Prostate gland (tissue), 2 donors: ENCODE measurements around the gene GABBR2. TPM values are rescaled to one million over a fixed set of nuclear protein-coding genes. Genes with fewer than 3 reads are reported as not detected.

ENCODE experiments used
- DNase-seq: peaks from one replicate; pipeline ENCODE4 v3.0.0-alpha.2; 2019; ENCODE audit warnings: low spot score
- H3K27ac ChIP-seq, 2 donors: fragments of 200-600 bp; sonication (generic); 2 replicates each; pipeline ENCODE4 v1.5.1; 2017 to 2019
- H3K27me3 ChIP-seq: fragments of 200-600 bp; sonication (generic); replicated peaks from 2 replicates; pipeline ENCODE4 v1.5.1; 2019; ENCODE audit not compliant: insufficient read depth
- H3K36me3 ChIP-seq, 2 donors: fragments of 200-600 bp; sonication (generic); 1 replicate in 1 of 2; 2 replicates in 1 of 2; pipeline versions ENCODE4 v1.5.1 to v1.8.1; 2017 to 2019
- H3K4me1 ChIP-seq: fragments of 200-600 bp; sonication (generic); replicated peaks from 2 replicates; pipeline ENCODE4 v1.5.1; 2019
- H3K4me3 ChIP-seq, 2 donors: fragments of 200-600 bp; sonication (generic); 2 replicates each; pipeline ENCODE4 v1.5.1; 2017 to 2019
- H3K9me3 ChIP-seq: fragments of 200-600 bp; sonication (generic); 2 replicates; pipeline ENCODE4 v1.5.1; 2017
- POLR2A ChIP-seq: fragments of 450-650 bp; IDR thresholded peaks from one replicate; pipeline ENCODE4 v1.6.1; 2016; ENCODE audit warnings: antibody characterized with exemption, mild to moderate bottlenecking
- POLR2AphosphoS5 ChIP-seq: sonication (generic); formaldehyde crosslinking; IDR thresholded peaks from one replicate; pipeline ENCODE4 v1.6.1; 2017; ENCODE audit warnings: antibody characterized with exemption
- WGBS: methylation state at CpG from one replicate; pipeline ENCODE4 v1.1.5; 2018; 5-methylcytosine and 5-hydroxymethylcytosine counted together
- intact Hi-C: fragments of 100-400 bp; cut with DNase I; formaldehyde crosslinking; loops from one replicate; pipeline ENCODE4 v1.14.2; 2022
- total RNA-seq, 2 donors: library from RNA; depleted of rRNA; stranded (reverse); fragments of >200 nt; gene quantifications; one replicate each; pipeline ENCODE4 v1.1.0, GENCODE V29; 2016
- TF ChIP-seq, protein P1 (sequence below), 4 experiments: fragments of 200-600 bp in 2 of 4; fragments of 450-650 bp in 2 of 4; sonication (generic) in 2 of 4; IDR thresholded peaks; 1 replicate in 3 of 4; 2 replicates in 1 of 4; pipeline ENCODE4 v1.5.1; 2016 to 2019; ENCODE audit warnings: antibody characterized with exemption in 4 of 4, mild to moderate bottlenecking in 2 of 4, moderate library complexity in 2 of 4

The GABBR2 gene
- total RNA-seq, 2 donors from 2014 or later, result 0.97 TPM; not detected in 1

DNA sequence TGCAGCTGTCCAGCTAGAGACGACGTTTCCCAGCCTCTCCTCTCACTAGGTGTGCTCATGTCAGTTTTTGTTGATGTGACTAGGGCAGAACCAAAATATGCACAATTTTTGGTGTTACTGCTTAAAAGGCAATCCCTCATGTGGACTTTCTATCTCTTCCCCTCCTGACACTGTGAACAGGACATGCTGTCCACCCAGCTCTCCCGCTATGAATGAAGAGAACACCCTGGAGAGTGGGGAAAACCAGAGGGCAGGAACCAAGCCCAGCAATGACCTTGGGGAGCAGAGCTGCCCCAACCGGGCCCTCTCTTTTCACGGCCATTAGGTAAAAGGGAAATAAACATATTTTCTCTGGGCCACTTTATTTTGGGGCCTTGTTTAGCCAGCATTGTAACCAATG lies 406.6 kb downstream of the GABBR2 start:
- no peak for DNase-seq
- Histone ChIP-seq H3K27me3 (no peaks in the 10 kb centered on the region), H3K4me3 (no peak overlapping the region), H3K36me3 (no peaks in the 10 kb centered on the region), H3K9me3 (no peaks in the 10 kb centered on the region), H3K27ac (no peak overlapping the region), H3K4me1 (no peaks in the 10 kb centered on the region)
- 67% methylated on average over 5 of the region's 5 CpGs for WGBS
- TF ChIP-seq, protein P1, sequence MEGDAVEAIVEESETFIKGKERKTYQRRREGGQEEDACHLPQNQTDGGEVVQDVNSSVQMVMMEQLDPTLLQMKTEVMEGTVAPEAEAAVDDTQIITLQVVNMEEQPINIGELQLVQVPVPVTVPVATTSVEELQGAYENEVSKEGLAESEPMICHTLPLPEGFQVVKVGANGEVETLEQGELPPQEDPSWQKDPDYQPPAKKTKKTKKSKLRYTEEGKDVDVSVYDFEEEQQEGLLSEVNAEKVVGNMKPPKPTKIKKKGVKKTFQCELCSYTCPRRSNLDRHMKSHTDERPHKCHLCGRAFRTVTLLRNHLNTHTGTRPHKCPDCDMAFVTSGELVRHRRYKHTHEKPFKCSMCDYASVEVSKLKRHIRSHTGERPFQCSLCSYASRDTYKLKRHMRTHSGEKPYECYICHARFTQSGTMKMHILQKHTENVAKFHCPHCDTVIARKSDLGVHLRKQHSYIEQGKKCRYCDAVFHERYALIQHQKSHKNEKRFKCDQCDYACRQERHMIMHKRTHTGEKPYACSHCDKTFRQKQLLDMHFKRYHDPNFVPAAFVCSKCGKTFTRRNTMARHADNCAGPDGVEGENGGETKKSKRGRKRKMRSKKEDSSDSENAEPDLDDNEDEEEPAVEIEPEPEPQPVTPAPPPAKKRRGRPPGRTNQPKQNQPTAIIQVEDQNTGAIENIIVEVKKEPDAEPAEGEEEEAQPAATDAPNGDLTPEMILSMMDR (IDR thresholded peaks at IDR 0.05), result no peak
- TF ChIP-seq POLR2AphosphoS5 (no peak), POLR2A (no peak)
- intact Hi-C loops, result no loop called here

DNA sequence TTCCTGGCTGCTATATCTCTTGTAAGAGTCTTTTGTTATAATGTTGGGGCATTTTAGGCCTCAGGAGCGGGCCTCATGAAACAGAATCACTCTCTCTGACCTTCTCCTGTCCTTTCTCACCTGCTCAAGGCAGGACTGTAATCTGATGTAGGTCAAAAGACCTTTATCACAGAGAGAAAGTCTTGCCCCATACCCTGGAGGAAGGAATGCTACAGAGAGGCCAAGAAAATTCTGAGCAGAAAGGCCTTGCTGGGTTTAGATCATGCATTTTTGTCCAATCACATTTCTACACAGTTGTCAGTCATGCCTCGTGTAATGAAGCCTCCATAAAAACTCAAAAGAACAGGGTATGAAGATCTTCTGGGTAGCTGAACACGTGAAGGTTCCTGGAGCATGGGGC lies 408.1 kb downstream of the GABBR2 start:
- 93% methylated on average over 3 of the region's 3 CpGs for WGBS
- H3K27ac ChIP-seq, result no peak overlapping the region
- no peak for DNase-seq
- intact Hi-C loops, result no loop called here
- no peaks in the 10 kb centered on the region for H3K36me3 ChIP-seq
- no peak overlapping the region for H3K4me3 ChIP-seq
- no peaks in the 10 kb centered on the region for H3K9me3 ChIP-seq
- H3K4me1 ChIP-seq, result no peaks in the 10 kb centered on the region
- TF ChIP-seq POLR2A, result no peak
- TF ChIP-seq, protein P1 (IDR thresholded peaks at IDR 0.05), result no peak
- H3K27me3 ChIP-seq, result no peaks in the 10 kb centered on the region

DNA sequence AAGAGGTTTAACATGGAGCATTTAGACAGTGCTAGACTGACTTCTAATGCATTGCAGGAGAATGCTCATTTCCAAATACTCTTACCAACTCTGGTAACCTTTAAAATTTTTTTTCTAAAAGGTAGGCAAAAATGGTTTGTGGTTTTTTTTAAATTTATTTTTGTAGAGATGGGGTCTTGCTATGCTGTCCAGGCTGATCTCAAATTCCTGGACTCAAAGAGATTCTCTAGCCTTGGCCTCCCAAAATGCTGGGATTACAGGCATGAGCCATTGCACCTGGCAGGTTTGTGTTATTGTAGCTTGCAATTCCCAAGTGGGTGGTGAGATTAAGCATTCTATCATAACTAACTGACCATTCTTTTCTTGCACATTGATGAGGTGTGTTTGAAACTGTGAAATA lies 410.3 kb downstream of the GABBR2 start:
- DNase-seq, result no peak
- Histone ChIP-seq H3K36me3 (no peaks in the 10 kb centered on the region), H3K9me3 (no peaks in the 10 kb centered on the region), H3K4me3 (no peak overlapping the region), H3K27me3 (no peaks in the 10 kb centered on the region), H3K4me1 (no peaks in the 10 kb centered on the region), H3K27ac (no peak overlapping the region)
- no peak for TF ChIP-seq POLR2AphosphoS5
- TF ChIP-seq, protein P1 (IDR thresholded peaks at IDR 0.05), result no peak
- TF ChIP-seq POLR2A, result no peak
- intact Hi-C loops, result no loop called here

DNA sequence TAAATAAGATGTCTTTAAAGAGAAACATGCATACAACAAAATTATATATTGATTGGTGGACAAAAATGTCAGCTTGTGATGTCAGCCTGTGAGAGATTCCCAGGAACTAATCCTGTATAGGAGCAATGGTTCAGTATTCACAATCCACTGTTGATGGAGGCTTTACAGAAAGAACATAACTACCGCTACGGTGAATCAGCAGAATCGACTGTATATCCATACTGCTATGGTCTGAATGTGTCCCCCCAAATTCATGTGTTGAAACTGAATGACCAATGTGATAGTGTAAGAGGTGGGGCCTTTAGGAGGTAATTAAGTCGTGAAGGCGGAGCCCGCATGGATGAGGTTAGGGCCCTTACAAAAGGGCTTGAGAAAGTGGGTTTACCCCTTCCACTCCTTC lies 412.9 kb downstream of the GABBR2 start:
- H3K4me3 ChIP-seq, result no peak overlapping the region
- H3K4me1 ChIP-seq, result no peaks in the 10 kb centered on the region
- TF ChIP-seq POLR2AphosphoS5 (no peak), POLR2A (no peak)
- TF ChIP-seq, protein P1 (IDR thresholded peaks at IDR 0.05), result no peak
- 85% methylated on average over 6 of the region's 6 CpGs for WGBS
- H3K27ac ChIP-seq, result no peak overlapping the region
- H3K9me3 ChIP-seq, result no peaks in the 10 kb centered on the region
- no peaks in the 10 kb centered on the region for H3K27me3 ChIP-seq
- DNase-seq, result no peak
- intact Hi-C loops, result no loop called here
- H3K36me3 ChIP-seq, result no peaks in the 10 kb centered on the region

DNA sequence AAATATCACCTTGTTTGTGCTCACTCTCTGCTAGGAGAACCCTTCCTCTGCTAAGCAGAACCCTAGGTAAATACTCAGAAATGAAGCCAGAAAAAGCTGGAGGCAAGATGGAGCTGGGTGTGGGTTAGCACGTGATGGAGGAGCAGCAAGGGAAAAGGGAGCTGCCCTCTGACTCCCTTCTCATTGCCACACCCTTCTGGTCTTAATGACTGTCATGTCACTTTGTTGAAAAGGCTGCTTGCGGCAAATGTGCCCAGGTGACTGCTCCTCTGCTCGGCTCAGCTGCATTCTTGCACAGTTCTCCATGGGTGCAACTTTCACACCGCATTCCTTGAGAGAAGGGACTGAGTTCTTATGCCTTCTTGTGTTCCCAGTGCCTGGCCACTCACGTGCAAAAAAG lies 416.9 kb downstream of the GABBR2 start:
- no peaks in the 10 kb centered on the region for H3K36me3 ChIP-seq
- intact Hi-C loops, result no loop called here
- no peak overlapping the region for H3K4me3 ChIP-seq
- no peaks in the 10 kb centered on the region for H3K4me1 ChIP-seq
- DNase-seq, result no peak
- TF ChIP-seq POLR2A (no peak), POLR2AphosphoS5 (no peak)
- TF ChIP-seq, protein P1 (IDR thresholded peaks at IDR 0.05), result no peak
- H3K27ac ChIP-seq, result no peak overlapping the region
- H3K9me3 ChIP-seq, result no peaks in the 10 kb centered on the region
- 54% methylated on average over 5 of the region's 5 CpGs for WGBS
- no peaks in the 10 kb centered on the region for H3K27me3 ChIP-seq
